Activated T-cell treated with anti-CD3 and anti-CD28 coated beads, Interleukin-2, amount 50 U/mL, for 24 hours (primary cell): ENCODE measurements around the gene TRIM9.

Source experiments
- DNase-seq: peaks from one replicate; pipeline ENCODE4 v3.0.0-alpha.2; 2020
- H3K27ac Mint-ChIP-seq: 2 replicates; pipeline ENCODE4 v1.8.0; 2020; ENCODE audit warnings: mild to moderate bottlenecking, mixed read lengths
- H3K27me3 Mint-ChIP-seq: 2 replicates; pipeline ENCODE4 v1.8.0; 2020; ENCODE audit warnings: mixed read lengths
- H3K36me3 Mint-ChIP-seq: 2 replicates; pipeline ENCODE4 v1.8.0; 2020; ENCODE audit warnings: low read depth, mixed read lengths
- H3K4me1 Mint-ChIP-seq: 2 replicates; pipeline ENCODE4 v1.8.0; 2020; ENCODE audit warnings: low read depth, mixed read lengths
- H3K4me3 Mint-ChIP-seq: 2 replicates; pipeline ENCODE4 v1.8.0; 2020; ENCODE audit warnings: mild to moderate bottlenecking, moderate library complexity, mixed read lengths
- H3K9me3 Mint-ChIP-seq: 2 replicates; pipeline ENCODE4 v1.8.0; 2020; ENCODE audit warnings: mixed read lengths

Gene TRIM9

DNA sequence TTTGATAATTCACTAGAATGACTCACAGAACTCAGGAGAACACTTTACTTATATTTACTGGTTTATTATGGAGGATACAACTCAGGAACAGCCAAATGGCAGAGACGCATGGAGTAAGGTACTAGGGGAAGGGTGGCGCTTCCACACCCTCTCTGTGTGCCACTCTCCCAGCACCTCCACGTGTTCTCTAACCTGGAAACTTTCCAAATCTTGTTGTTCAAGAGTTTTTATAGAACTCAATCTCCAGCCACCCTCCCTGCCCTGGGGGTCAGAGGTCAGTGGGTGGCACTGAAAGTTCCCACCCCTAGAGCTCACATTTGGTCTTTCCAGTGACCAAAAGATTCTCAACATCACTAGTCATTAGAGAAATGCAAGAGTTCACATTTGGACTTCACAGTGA lies 13.2 kb downstream of the TRIM9 start:
- Mint-ChIP-seq H3K4me3 (no peak overlapping the region), H3K9me3 (no peaks in the 10 kb centered on the region), H3K27me3 (peaks cover 6% of the 10 kb centered on the region), H3K36me3 (no peaks in the 10 kb centered on the region), H3K27ac (no peak overlapping the region), H3K4me1 (no peaks in the 10 kb centered on the region)
- no peak for DNase-seq

- H3K36me3 Mint-ChIP-seq, result no peaks in the 10 kb centered on the region
- H3K9me3 Mint-ChIP-seq, result no peaks in the 10 kb centered on the region
- no peak overlapping the region for H3K4me3 Mint-ChIP-seq
- no peaks in the 10 kb centered on the region for H3K4me1 Mint-ChIP-seq
- no peak overlapping the region for H3K27ac Mint-ChIP-seq
- H3K27me3 Mint-ChIP-seq, result peaks cover 6% of the 10 kb centered on the region
- DNase-seq, result no peak
Observed at GRCh38 chr14:51081209-51081608, 13.7 kb downstream of the TRIM9 start.

DNA sequence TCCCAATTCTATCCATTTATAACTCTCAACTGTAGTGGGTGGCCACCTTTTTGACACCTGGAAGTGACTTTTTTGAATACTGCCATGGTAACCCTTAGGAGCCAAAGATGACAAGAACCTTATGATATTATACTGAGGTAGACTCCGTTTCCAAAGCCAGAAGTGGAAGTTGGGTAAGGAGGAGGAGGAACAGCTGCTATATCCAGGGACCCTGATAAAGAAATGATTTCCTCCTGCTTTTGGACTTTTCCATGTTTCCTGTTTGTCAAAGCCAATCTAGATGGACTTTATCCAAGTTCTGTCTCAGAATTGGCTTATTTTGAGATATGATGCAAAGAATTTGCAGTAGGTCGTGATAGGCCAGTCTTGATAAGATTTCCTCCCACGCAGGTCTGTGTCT lies 14.3 kb downstream of the TRIM9 start:
- H3K27ac Mint-ChIP-seq, result no peak overlapping the region
- H3K4me1 Mint-ChIP-seq, result no peaks in the 10 kb centered on the region
- H3K27me3 Mint-ChIP-seq, result peaks cover 6% of the 10 kb centered on the region
- H3K9me3 Mint-ChIP-seq, result no peaks in the 10 kb centered on the region
- no peaks in the 10 kb centered on the region for H3K36me3 Mint-ChIP-seq
- no peak for DNase-seq
- H3K4me3 Mint-ChIP-seq, result no peak overlapping the region

GRCh38 chr14:51079489-51079888 lies 15.4 kb downstream of the TRIM9 start:
- no peak for DNase-seq
- Mint-ChIP-seq H3K9me3 (no peaks in the 10 kb centered on the region), H3K27ac (no peak overlapping the region), H3K36me3 (no peaks in the 10 kb centered on the region), H3K4me1 (no peaks in the 10 kb centered on the region), H3K4me3 (no peak overlapping the region), H3K27me3 (peaks cover 6% of the 10 kb centered on the region)

GRCh38 chr14:51079085-51079484 lies 15.8 kb downstream of the TRIM9 start:
- H3K36me3 Mint-ChIP-seq, result no peaks in the 10 kb centered on the region
- H3K4me1 Mint-ChIP-seq, result no peaks in the 10 kb centered on the region
- no peak for DNase-seq
- H3K27ac Mint-ChIP-seq, result no peak overlapping the region
- peaks cover 6% of the 10 kb centered on the region for H3K27me3 Mint-ChIP-seq
- H3K9me3 Mint-ChIP-seq, result no peaks in the 10 kb centered on the region
- no peak overlapping the region for H3K4me3 Mint-ChIP-seq

DNA sequence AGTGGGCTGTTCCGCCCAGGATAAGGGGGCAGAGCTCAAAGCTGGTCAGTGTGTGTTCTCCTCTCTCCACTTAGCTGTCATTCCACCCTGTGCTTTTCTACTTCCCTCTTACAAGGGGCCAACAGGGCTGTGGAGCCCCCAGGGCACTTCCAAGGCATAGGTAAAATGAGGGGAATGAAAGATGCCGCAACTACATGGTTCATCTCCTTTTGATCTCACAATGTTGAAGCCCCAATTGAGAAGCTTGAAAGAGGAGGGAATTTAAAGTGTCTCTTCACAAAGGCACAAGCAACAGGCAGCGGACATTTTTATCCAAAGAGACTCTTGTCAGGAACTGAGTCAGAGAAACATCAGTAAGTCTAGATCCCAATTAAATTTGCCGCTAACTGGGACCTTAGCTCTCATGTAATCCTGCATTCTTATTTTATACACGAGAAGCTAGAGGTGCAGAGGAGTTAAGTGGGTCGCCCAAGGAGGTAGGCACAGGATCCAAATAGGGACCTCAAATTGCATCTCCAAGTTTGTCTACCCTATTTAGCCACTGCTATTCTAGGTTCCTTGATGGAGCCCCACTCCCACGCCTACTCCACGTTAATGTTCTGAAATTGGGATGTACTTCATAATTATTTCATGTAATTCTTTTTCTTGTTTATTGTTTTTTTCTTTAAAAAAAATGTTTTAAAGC lies 20.1 kb downstream of the TRIM9 start:
- DNase-seq, result no peak
- Mint-ChIP-seq H3K4me1 (no peaks in the 10 kb centered on the region), H3K27ac (no peak overlapping the region), H3K27me3 (peaks cover 6% of the 10 kb centered on the region), H3K36me3 (no peaks in the 10 kb centered on the region), H3K9me3 (no peaks in the 10 kb centered on the region), H3K4me3 (no peak overlapping the region)

DNA sequence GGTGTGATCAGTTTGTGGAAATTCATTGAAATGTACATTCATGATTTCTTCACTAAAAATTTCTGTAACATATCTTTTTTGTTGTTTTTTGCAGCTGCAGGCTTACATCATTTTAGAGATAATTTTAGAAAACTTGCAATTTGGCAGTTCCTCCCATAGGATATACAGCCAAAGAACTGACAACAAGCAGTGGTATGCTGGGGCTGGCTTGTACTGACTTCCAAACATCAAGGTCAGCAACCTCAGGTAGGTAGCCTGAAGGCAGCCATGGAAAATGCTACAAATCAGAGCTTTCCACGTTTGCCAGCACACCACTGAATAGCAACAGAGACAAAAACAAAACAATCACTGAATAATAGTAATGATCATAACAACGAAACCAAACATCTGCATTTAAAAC lies 21.2 kb downstream of the TRIM9 start:
- no peak overlapping the region for H3K27ac Mint-ChIP-seq
- no peaks in the 10 kb centered on the region for H3K4me1 Mint-ChIP-seq
- DNase-seq, result no peak
- no peaks in the 10 kb centered on the region for H3K9me3 Mint-ChIP-seq
- H3K36me3 Mint-ChIP-seq, result no peaks in the 10 kb centered on the region
- no peak overlapping the region for H3K4me3 Mint-ChIP-seq
- H3K27me3 Mint-ChIP-seq, result peaks cover 6% of the 10 kb centered on the region

DNA sequence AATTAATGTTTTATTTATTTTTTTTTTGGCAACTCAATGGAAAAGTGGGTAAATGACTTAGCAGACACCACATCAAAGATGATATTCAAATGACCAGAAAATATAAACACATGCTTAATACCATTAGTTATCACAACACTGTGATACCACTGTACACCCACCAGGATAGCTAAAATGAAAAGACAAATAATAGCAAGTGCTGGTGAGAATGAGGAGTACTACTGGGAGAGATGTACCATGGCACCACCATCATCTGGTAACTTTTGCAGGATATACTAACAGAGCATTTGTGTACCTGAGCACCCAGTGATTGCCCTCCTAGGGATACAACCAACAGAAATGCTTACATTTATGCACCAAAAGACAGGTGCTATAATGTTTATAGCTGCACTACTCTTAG lies 21.9 kb downstream of the TRIM9 start:
- Mint-ChIP-seq H3K4me1 (no peaks in the 10 kb centered on the region), H3K9me3 (no peaks in the 10 kb centered on the region), H3K27ac (no peak overlapping the region), H3K36me3 (no peaks in the 10 kb centered on the region), H3K4me3 (no peak overlapping the region), H3K27me3 (peaks cover 6% of the 10 kb centered on the region)
- no peak for DNase-seq

GRCh38 chr14:51071857-51072256 lies 23.0 kb downstream of the TRIM9 start:
- Mint-ChIP-seq H3K27me3 (no peaks in the 10 kb centered on the region), H3K4me1 (no peaks in the 10 kb centered on the region), H3K36me3 (no peaks in the 10 kb centered on the region), H3K27ac (no peak overlapping the region), H3K4me3 (no peak overlapping the region), H3K9me3 (no peaks in the 10 kb centered on the region)
- DNase-seq, result no peak

DNA sequence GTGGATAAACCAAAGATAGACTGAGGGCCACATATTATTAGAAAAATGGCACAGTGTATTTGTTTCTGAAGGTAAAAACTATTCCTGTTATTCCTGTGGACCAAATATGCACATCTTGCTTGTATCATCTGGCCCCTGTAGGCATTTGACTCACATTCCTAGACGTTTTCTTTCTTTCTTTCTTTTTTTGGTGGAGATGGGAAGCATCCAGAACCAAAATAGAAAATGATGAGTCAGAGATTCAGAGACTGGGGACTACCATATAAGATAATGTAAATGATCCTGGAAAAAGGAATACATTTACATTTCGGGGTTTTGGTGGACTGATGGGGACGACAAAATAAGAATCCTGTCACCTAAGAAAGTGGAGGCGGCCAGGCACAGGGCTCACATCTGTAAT lies 24.2 kb downstream of the TRIM9 start:
- Mint-ChIP-seq H3K27me3 (no peaks in the 10 kb centered on the region), H3K36me3 (no peaks in the 10 kb centered on the region), H3K27ac (no peak overlapping the region), H3K4me3 (no peak overlapping the region), H3K4me1 (no peaks in the 10 kb centered on the region), H3K9me3 (no peaks in the 10 kb centered on the region)
- DNase-seq, result no peak

- H3K4me1 Mint-ChIP-seq, result no peaks in the 10 kb centered on the region
- no peaks in the 10 kb centered on the region for H3K27me3 Mint-ChIP-seq
- H3K4me3 Mint-ChIP-seq, result no peak overlapping the region
- H3K9me3 Mint-ChIP-seq, result no peaks in the 10 kb centered on the region
- no peak overlapping the region for H3K27ac Mint-ChIP-seq
- DNase-seq, result no peak
- no peaks in the 10 kb centered on the region for H3K36me3 Mint-ChIP-seq
Observed at GRCh38 chr14:51069055-51069454, 25.9 kb downstream of the TRIM9 start.

- H3K4me3 Mint-ChIP-seq, result no peak overlapping the region
- peaks cover 3% of the 10 kb centered on the region for H3K9me3 Mint-ChIP-seq
- H3K36me3 Mint-ChIP-seq, result no peaks in the 10 kb centered on the region
- no peaks in the 10 kb centered on the region for H3K4me1 Mint-ChIP-seq
- no peak overlapping the region for H3K27ac Mint-ChIP-seq
- no peak for DNase-seq
- no peaks in the 10 kb centered on the region for H3K27me3 Mint-ChIP-seq
Observed at GRCh38 chr14:51068268-51068667, 26.6 kb downstream of the TRIM9 start.

GRCh38 chr14:51067295-51067694 lies 27.6 kb downstream of the TRIM9 start:
- Mint-ChIP-seq H3K4me1 (no peaks in the 10 kb centered on the region), H3K4me3 (no peak overlapping the region), H3K9me3 (peaks cover 9% of the 10 kb centered on the region), H3K27ac (no peak overlapping the region), H3K36me3 (no peaks in the 10 kb centered on the region), H3K27me3 (no peaks in the 10 kb centered on the region)
- no peak for DNase-seq

DNA sequence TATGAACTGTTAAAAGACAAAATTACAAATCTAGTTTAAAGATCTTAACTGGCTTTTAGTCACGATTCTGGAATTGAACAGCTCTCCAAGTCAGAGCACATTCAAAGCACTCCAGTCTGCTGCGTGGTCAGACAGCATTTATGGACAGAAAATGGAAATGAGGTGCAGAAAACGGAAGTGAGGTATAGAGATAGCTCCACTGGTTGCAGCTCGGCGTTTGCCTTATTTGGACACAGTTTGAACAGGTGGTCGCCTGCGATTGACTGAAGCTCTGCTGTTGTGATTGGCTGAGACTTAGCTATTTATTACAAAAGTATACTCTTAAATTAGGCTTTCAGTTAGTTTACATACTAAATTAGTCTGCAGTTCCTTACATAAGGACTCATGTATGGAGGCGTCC lies 28.3 kb downstream of the TRIM9 start:
- DNase-seq, result no peak
- Mint-ChIP-seq H3K4me3 (no peak overlapping the region), H3K27me3 (no peaks in the 10 kb centered on the region), H3K36me3 (no peaks in the 10 kb centered on the region), H3K9me3 (peaks cover 9% of the 10 kb centered on the region), H3K4me1 (no peaks in the 10 kb centered on the region), H3K27ac (no peak overlapping the region)

DNA sequence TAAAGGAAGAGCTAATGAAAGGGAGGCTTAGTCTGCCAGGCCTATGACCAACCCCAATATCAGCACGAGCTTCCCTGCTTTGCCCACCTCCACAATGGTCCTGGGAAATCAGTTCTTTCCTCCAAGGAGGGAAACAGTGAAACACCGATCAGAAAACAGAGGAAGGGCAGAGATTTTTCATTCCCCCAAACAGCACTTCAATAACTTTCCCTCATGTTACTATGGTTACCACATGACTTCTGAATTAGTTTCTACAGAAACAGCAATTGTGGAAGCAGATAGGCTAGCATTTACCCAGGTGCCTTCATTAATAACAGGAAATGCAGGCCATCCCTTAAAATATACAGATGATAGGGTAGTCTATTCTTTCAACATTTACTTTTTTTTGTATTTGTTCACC lies 35.9 kb downstream of the TRIM9 start:
- H3K4me3 Mint-ChIP-seq, result no peak overlapping the region
- no peaks in the 10 kb centered on the region for H3K4me1 Mint-ChIP-seq

GRCh38 chr14:51058382-51058781 lies 36.5 kb downstream of the TRIM9 start:
- DNase-seq, result no peak
- no peak overlapping the region for H3K27ac Mint-ChIP-seq
- no peaks in the 10 kb centered on the region for H3K36me3 Mint-ChIP-seq
- H3K4me1 Mint-ChIP-seq, result no peaks in the 10 kb centered on the region
- H3K9me3 Mint-ChIP-seq, result peaks cover 7% of the 10 kb centered on the region
- no peaks in the 10 kb centered on the region for H3K27me3 Mint-ChIP-seq
- H3K4me3 Mint-ChIP-seq, result no peak overlapping the region

More for the DNA sequence above, 35.9 kb downstream of the TRIM9 start:
- H3K36me3 Mint-ChIP-seq, result no peaks in the 10 kb centered on the region
- no peak overlapping the region for H3K27ac Mint-ChIP-seq
- DNase-seq, result no peak
- H3K27me3 Mint-ChIP-seq, result no peaks in the 10 kb centered on the region
- peaks cover 9% of the 10 kb centered on the region for H3K9me3 Mint-ChIP-seq
